C4-2B (cell line): ENCODE data around the gene GGN.

Experiments used
- H3K27ac ChIP-seq: fragments of 450-650 bp; 2 replicates; pipeline ENCODE4 v1.5.1; 2017
- CTCF ChIP-seq: fragments of 450-650 bp; conservative IDR thresholded peaks from 2 replicates; pipeline ENCODE4 v1.5.1; 2017; ENCODE audit warnings: mild to moderate bottlenecking
- ZFX ChIP-seq: fragments of 450-650 bp; IDR thresholded peaks from 2 replicates; pipeline ENCODE4 v1.6.1; 2017

The GGN gene

GRCh38 chr19:38377052-38377451 is 10.8 kb downstream of the GGN start:
- TF ChIP-seq ZFX, result no peak
- TF ChIP-seq CTCF, result no peak

GRCh38 chr19:38376576-38376975 is 11.3 kb downstream of the GGN start:
- H3K27ac ChIP-seq, result peak overlapping the region; percentile 91
- no peak for TF ChIP-seq CTCF
- TF ChIP-seq ZFX, result no peak

More at GRCh38 chr19:38377052-38377451, 10.8 kb downstream of the GGN start:
- H3K27ac ChIP-seq, result no peak overlapping the region

- peak overlapping the region; percentile 91 for H3K27ac ChIP-seq
- no peak for TF ChIP-seq ZFX
These were observed 12.1 kb downstream of the GGN start for GRCh38 chr19:38375748-38376147.

- TF ChIP-seq ZFX, result peak; percentile 59; the same call in 1 of the 2 replicates
- TF ChIP-seq CTCF, result no peak
These were observed 12.7 kb downstream of the GGN start for GRCh38 chr19:38375098-38375493.

GRCh38 chr19:38374332-38375097 is 13.3 kb downstream of the GGN start, which contains the start of gene PSMD8:
Gene PSMD8 (plus strand): TSS chr19:38374571. CDS start chr19:38374602, 31 bp downstream.
- H3K27ac ChIP-seq, result peak within 1 kb of the TSS; percentile 91
- no peak for TF ChIP-seq CTCF
- TF ChIP-seq ZFX, result peak; percentile 92; the same call in 1 of the 2 replicates

More at GRCh38 chr19:38375098-38375493, 12.7 kb downstream of the GGN start:
- peak overlapping the region; percentile 91 for H3K27ac ChIP-seq

- TF ChIP-seq ZFX (no peak), CTCF (no peak)
- H3K27ac ChIP-seq, result peak overlapping the region; percentile 91
These were observed 13.9 kb downstream of the GGN start for GRCh38 chr19:38373907-38374331.

GRCh38 chr19:38371081-38371480 is 16.8 kb downstream of the GGN start:
- H3K27ac ChIP-seq, result no peak overlapping the region
- TF ChIP-seq CTCF, result no peak

GRCh38 chr19:38370299-38370698 is 17.5 kb downstream of the GGN start:
- TF ChIP-seq CTCF (no peak), ZFX (no peak)
- no peak overlapping the region for H3K27ac ChIP-seq
